Measurements from ENCODE around the gene KCNJ9. TPM values are rescaled to one million over a fixed set of nuclear protein-coding genes. Genes with fewer than 3 reads are reported as not detected.

KCNJ9 gene
- total RNA-seq, 1 experiment from 2014 or later, result 0.09 TPM

DNA sequence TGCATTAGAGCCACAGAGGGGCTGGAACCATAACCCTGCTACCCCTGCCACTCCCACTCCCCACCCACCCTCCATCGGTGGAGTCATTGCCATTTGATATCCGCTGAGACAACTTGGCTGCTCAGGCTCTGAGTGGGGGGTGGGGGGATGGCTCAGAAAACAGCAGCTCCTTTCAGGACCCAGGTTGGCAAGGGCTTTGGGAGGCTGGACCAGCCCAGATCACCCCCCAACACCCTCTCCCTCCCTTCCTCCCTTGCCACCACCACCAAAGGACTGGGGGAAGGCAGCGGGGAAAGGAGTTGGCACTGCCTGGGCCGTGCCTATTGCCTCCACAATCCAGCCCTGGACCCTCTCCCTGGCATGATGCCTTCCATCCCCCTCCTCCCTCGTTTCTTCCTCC is 13.1 kb upstream of the KCNJ9 start:
- Histone ChIP-seq H4K5ac (ENCODE audit: insufficient read length, low read depth, low read length) (no peak overlapping the region), H3K9me3 (ENCODE audit: control insufficient read depth, low read depth, low read length) (no peaks in the 10 kb centered on the region), H3K27me3 (ENCODE audit: insufficient read depth, low read length) (peaks cover 4% of the 10 kb centered on the region; the same call in 1 of the 2 replicates), H3K4me1 (ENCODE audit: insufficient read depth, low read length) (peaks cover 6% of the 10 kb centered on the region; the same call in 1 of the 2 replicates), H4K91ac (ENCODE audit: insufficient read length, low read depth, low read length) (no peak overlapping the region), H3K23ac (ENCODE audit: insufficient read length, low read depth, low read length) (no peak overlapping the region), H2BK12ac (ENCODE audit: insufficient read length, low read depth, low read length) (no peak overlapping the region), H2BK20ac (ENCODE audit: low read depth, low read length, poor library complexity, severe bottlenecking) (no peak overlapping the region), H3K4ac (ENCODE audit: low read depth, low read length) (no peak overlapping the region), H3K79me1 (ENCODE audit: insufficient read depth, low read depth, low read length, poor library complexity, severe bottlenecking) (no peaks in the 10 kb centered on the region), H2AK5ac (ENCODE audit: insufficient read length, low read length) (no peak overlapping the region), H3K4me2 (ENCODE audit: insufficient read depth, insufficient read length, low read length) (no peak overlapping the region), H3K18ac (ENCODE audit: insufficient read length, low read depth, low read length) (no peak overlapping the region), H2AFZ (ENCODE audit: low read length) (no peak overlapping the region), H2BK5ac (ENCODE audit: insufficient read length, low read length) (no peak overlapping the region), H4K8ac (replicated peaks; ENCODE audit: insufficient read length, low read depth, low read length) (no peak overlapping the region), H3K56ac (ENCODE audit: insufficient read length, low read depth, low read length) (no peak overlapping the region), H3K23me2 (ENCODE audit: insufficient read length, low read depth, low read length, poor library complexity, severe bottlenecking) (peaks cover 5% of the 10 kb centered on the region), H2BK120ac (ENCODE audit: low read depth, low read length, poor library complexity, severe bottlenecking) (no peak overlapping the region), H4K20me1 (ENCODE audit: control insufficient read depth, insufficient read depth, insufficient read length) (no peaks in the 10 kb centered on the region), H3K9ac (ENCODE audit: extremely low read depth, insufficient read length, low read length) (no peak overlapping the region), H2BK15ac (ENCODE audit: low read depth, low read length) (no peak overlapping the region), H3K14ac (ENCODE audit: insufficient read depth, low read length) (no peak overlapping the region), H3T11ph (ENCODE audit: low read length) (no peak overlapping the region), H3K79me2 (ENCODE audit: insufficient read depth, low read length) (no peaks in the 10 kb centered on the region), H3K27ac (ENCODE audit: insufficient read length, low read depth, low read length) (no peak overlapping the region)
- no CpG with 5 or more reads among the region's 5 CpGs for WGBS (ENCODE audit: extremely low coverage, insufficient read length, low lambda C conversion rate)
- Mint-ChIP-seq H3K36me3 (ENCODE audit: insufficient read depth in 1 of 3, low read depth in 3 of 3) (no peaks in the 10 kb centered on the region), H3K4me1 (peaks cover 31 to 33% of the 10 kb centered on the region in 2 experiments), H3K27me3 (ENCODE audit: low read depth) (peaks cover 69% of the 10 kb centered on the region), H3K9me3 (no peaks in the 10 kb centered on the region), H3K27ac (no peak overlapping the region), H3K4me3 (no peak overlapping the region; a peak in 1 of 5 replicates)
- no peak for DNase-seq
- TF ChIP-seq, protein P1, sequence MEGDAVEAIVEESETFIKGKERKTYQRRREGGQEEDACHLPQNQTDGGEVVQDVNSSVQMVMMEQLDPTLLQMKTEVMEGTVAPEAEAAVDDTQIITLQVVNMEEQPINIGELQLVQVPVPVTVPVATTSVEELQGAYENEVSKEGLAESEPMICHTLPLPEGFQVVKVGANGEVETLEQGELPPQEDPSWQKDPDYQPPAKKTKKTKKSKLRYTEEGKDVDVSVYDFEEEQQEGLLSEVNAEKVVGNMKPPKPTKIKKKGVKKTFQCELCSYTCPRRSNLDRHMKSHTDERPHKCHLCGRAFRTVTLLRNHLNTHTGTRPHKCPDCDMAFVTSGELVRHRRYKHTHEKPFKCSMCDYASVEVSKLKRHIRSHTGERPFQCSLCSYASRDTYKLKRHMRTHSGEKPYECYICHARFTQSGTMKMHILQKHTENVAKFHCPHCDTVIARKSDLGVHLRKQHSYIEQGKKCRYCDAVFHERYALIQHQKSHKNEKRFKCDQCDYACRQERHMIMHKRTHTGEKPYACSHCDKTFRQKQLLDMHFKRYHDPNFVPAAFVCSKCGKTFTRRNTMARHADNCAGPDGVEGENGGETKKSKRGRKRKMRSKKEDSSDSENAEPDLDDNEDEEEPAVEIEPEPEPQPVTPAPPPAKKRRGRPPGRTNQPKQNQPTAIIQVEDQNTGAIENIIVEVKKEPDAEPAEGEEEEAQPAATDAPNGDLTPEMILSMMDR (conservative IDR thresholded peaks at IDR 0.05), result no peak
